Esophagus muscularis mucosa (tissue), 3 donors: ENCODE data around the gene RPL10A.

Experiments
- CTCF ChIP-seq, 3 experiments: fragments of 200-600 bp in 2 of 3; fragments of 450-650 bp in 1 of 3; sonication (generic) in 2 of 3; IDR thresholded peaks; one replicate each; pipeline ENCODE4 v1.5.1; 2017 to 2019; ENCODE audit warnings: antibody characterized with exemption in 3 of 3, mild to moderate bottlenecking in 2 of 3, moderate library complexity in 1 of 3
- POLR2A ChIP-seq: fragments of 450-650 bp; IDR thresholded peaks from one replicate; pipeline ENCODE4 v1.6.1; 2017; ENCODE audit warnings: antibody characterized with exemption, moderate library complexity, mild to moderate bottlenecking, low read depth

DNA sequence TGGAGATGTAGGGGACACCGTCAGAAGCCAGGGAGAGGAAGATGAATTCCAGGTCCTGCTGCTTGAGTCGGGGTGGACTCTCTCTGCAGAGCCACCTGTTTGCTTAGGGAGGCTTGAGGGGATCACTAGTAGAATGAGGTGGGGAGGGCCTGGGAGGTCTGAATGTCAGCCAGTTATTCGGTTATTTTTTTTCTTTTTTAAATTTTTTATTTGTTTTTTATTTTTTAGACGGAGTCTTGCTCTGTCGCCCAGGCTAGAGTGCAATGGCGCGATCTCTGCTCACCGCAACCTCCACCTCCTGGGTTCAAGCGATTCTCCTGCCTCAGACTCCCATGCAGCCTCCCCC is 20.3 kb downstream of the RPL10A start:
- TF ChIP-seq CTCF (IDR thresholded peaks at IDR 0.05) (no peak), POLR2A (no peak)
